Measurements from ENCODE around the gene ZNF662.

The ZNF662 gene

GRCh38 chr3:42871592-42872196, 34.2 kb upstream of the ZNF662 start:
- DNase-seq (ENCODE audit: low read depth), result no peak
- no peak overlapping the region for H3K4me3 ChIP-seq (ENCODE audit: low read length)
- no peak for TF ChIP-seq CTCF (conservative IDR thresholded peaks at IDR 0.05; ENCODE audit: low read length)

- no peak for TF ChIP-seq CTCF (conservative IDR thresholded peaks at IDR 0.05; ENCODE audit: low read length)
- DNase-seq (ENCODE audit: low read depth), result no peak
- H3K4me3 ChIP-seq (ENCODE audit: low read length), result no peak overlapping the region
These were observed 33.2 kb upstream of the ZNF662 start for GRCh38 chr3:42872718-42873117.

- H3K4me3 ChIP-seq (ENCODE audit: low read length), result no peak overlapping the region
- TF ChIP-seq CTCF (conservative IDR thresholded peaks at IDR 0.05; ENCODE audit: low read length), result no peak
- DNase-seq (ENCODE audit: low read depth), result no peak
These were observed 32.5 kb upstream of the ZNF662 start for GRCh38 chr3:42873221-42873982.

- H3K4me3 ChIP-seq (ENCODE audit: low read length), result no peak overlapping the region
- TF ChIP-seq CTCF (conservative IDR thresholded peaks at IDR 0.05; ENCODE audit: low read length), result no peak
- no peak for DNase-seq (ENCODE audit: low read depth)
These were observed 31.2 kb upstream of the ZNF662 start for GRCh38 chr3:42874749-42875148.

GRCh38 chr3:42875325-42876151, 30.4 kb upstream of the ZNF662 start, which contains the start of gene CYP8B1:
Gene CYP8B1 (minus strand): TSS chr3:42875879. CDS start chr3:42875816, 63 bp downstream.
- no peak for DNase-seq (ENCODE audit: low read depth)
- no peak for TF ChIP-seq CTCF (conservative IDR thresholded peaks at IDR 0.05; ENCODE audit: low read length)
- H3K4me3 ChIP-seq (ENCODE audit: low read length), result no peak within 1 kb of the TSS

- TF ChIP-seq CTCF (conservative IDR thresholded peaks at IDR 0.05; ENCODE audit: low read length), result no peak
- H3K4me3 ChIP-seq (ENCODE audit: low read length), result no peak overlapping the region
- DNase-seq (ENCODE audit: low read depth), result no peak
These were observed 29.5 kb upstream of the ZNF662 start for GRCh38 chr3:42876401-42876800.

Measured in AG10803 (cell line).